Activated CD4-positive, alpha-beta T cell treated with anti-CD3 and anti-CD28 coated beads for 4 hours (primary cell): Measurements from ENCODE around the gene ZMYM2.

Source experiments
- DNase-seq, 2 donors: peaks; one replicate each; pipeline ENCODE4 v3.0.0-alpha.2; 2020

ZMYM2 gene

DNA sequence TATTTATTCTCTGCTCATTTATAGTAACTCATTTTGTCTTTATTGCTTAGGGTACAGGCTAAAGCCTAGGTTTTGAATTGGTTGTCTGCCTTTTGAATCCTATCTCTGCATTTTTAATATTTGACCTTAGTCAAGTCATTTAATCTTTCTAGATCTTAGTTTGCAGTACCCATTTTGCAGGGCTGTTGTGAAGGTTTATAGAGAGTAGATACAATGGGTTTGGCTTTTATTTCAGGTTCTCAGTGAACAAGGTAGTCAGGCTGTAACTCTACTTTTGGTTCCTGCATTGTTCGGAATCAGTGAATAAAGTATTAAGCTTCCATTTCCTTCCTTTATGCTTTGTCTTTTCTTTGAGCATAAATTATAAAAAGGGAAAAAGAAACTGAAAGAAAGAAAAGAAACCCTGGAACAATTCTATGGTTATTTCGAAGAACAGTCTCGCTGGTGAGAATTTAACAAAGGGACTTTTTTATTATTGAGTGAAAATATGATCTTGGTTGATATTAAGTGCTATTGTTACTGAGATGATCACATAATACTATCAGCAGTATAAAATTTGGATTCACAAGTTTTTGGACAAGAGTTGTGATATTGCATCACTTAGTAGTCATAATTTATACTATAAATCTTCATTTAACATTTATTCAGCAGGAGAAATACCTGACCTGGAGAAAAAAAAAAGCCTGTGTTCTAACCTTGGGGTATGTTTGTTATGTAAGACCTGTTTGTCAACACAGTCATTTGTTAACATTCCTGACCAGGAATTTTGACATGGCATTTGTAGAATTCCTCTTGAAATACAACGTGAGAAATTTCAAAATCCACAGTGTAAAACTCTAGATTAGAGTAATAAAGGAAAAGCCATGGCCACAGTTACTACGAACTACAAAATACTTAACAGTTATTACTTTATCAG, 91.3 kb downstream of the ZMYM2 start:
- DNase-seq = no peak

GRCh38 chr13:20051366-20051765, 92.8 kb downstream of the ZMYM2 start:
- DNase-seq = no peak

- DNase-seq = no peak
Measured at GRCh38 chr13:20053016-20053415, 94.5 kb downstream of the ZMYM2 start.

GRCh38 chr13:20053891-20054290, 95.4 kb downstream of the ZMYM2 start:
- no peak for DNase-seq

DNA sequence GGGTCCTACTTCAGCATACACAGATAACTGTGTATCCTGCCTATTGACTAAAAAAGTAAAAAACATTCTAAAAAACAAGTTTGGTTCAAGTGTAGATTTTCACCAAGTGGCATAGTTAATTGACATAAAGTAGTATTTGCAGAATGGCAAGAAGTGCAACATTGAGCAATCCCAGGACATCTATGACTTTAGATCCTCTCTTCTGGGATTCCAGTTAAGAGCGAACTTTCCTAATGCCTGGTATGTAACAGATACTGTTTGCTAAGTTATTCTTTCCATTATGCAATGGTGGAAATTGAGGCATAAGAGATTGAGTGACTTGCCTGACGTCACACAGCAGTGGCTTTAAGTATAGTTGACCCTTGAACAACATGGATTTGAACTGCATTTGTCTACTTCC, 96.1 kb downstream of the ZMYM2 start:
- DNase-seq = no peak

DNA sequence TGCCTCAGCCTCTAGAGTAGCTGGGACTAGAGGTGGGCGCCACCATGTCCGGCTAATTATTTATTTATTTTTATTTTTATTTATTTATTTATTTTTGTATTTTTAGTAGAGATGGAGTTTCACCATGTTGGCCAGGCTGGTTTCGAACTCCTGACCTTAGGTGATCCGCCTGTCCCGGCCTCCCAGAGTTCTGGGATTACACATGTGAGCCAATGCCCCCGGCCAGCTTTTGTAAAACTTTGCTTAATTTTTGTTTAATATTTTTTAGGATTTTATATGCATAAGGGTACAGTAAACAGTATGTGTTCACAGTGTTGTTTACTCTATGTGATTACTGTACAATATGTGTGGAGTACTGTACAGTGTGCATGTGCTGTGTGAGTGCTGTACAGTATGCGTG, 98.7 kb downstream of the ZMYM2 start:
- no peak for DNase-seq

DNA sequence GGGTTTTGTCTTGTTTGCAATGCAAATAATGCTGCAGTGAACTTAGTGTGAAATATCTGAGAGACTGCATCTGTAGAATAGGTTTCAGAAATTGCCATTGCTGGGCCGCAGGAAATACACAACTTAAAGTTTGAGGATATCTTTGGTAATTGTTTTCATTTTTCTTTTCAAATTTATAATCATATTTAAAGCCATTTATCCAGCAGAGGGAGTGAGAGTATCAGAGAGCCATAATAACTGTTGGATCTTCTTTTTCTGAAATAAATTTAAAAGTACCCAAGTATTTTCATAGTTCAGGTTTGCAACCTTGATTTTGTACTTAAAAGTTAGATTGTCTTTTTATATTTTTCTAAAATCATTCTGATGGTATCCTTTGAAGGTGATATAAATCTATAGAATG, 99.4 kb downstream of the ZMYM2 start:
- DNase-seq = no peak

DNA sequence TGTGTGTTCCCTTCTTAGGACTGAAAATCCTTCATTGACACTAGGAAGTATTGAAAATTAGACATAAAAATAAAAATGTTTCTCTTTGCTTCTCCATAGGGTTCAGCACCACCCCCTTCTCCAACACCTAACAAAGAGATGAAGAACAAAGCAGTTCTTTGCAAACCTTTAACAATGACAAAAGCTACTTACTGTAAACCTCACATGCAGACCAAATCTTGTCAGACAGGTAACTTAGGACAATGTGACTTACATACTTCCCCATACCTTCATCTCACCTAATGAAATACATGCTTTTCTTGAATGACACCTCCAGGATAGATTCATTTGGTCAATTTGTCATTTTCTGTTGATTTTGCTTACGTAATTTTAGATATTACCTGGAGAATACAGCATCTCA, 99.9 kb downstream of the ZMYM2 start:
- DNase-seq = no peak

- no peak for DNase-seq
Measured at GRCh38 chr13:20064128-20064527, 105.6 kb downstream of the ZMYM2 start.

DNA sequence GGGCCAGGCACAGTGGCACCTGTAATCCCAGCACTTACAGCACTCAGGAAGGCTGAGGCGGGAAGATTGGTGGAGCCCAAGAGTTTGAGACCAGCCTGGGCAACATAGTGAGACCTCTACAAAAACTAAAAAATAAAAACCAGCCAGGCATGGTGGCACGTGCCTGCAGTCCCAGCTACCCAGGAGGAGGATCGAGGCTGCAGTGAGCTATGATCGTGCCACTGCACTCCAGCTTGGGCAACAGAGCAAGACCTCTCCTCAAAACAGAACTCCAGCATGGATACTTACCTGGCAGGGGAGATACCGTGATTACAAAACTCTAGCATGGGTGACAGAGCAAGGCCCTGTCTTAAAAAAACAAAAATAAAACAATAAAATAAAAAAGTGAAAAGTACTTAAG, 107.0 kb downstream of the ZMYM2 start:
- no peak for DNase-seq

- no peak for DNase-seq
Measured at GRCh38 chr13:20069956-20070355, 111.4 kb downstream of the ZMYM2 start.

DNA sequence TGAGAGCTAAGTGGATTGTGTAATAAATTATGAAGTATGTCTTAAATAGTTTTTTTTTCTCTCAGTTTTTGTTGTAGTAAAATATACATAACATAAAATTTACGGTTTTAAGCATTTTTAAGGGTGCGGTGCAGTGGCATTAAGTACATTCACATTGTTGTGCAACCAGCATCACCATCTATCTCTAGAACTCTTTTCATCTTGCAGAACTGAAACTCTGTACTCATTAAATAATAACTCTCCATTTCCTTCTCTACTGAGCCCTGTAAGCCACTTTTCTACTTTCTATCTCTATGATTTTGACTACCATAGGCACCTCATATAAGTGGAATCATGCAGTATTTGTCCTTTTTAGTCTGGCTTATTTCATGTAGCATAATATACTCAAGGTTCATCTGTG, 115.2 kb downstream of the ZMYM2 start:
- no peak for DNase-seq

DNA sequence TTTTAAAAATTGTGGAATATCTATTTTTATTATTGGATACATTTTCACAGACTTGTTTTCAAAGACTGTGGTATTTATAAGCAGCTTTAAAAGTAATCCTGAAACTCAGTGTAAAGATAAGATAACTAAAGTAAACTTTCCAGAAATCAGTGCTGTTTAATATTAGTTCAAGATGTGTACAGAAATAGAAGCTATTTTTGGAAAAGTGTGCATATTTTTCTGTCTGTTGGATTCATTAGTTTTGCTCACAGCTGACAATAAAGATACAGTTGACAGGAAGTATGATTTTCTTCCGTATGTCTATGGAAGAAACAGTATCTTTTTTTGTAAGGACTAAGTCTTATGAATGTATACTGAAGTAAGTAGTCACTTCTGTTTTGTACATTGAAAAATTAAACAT, 116.4 kb downstream of the ZMYM2 start:
- no peak for DNase-seq

- DNase-seq = no peak
Measured at GRCh38 chr13:20077086-20077485, 118.6 kb downstream of the ZMYM2 start.

DNA sequence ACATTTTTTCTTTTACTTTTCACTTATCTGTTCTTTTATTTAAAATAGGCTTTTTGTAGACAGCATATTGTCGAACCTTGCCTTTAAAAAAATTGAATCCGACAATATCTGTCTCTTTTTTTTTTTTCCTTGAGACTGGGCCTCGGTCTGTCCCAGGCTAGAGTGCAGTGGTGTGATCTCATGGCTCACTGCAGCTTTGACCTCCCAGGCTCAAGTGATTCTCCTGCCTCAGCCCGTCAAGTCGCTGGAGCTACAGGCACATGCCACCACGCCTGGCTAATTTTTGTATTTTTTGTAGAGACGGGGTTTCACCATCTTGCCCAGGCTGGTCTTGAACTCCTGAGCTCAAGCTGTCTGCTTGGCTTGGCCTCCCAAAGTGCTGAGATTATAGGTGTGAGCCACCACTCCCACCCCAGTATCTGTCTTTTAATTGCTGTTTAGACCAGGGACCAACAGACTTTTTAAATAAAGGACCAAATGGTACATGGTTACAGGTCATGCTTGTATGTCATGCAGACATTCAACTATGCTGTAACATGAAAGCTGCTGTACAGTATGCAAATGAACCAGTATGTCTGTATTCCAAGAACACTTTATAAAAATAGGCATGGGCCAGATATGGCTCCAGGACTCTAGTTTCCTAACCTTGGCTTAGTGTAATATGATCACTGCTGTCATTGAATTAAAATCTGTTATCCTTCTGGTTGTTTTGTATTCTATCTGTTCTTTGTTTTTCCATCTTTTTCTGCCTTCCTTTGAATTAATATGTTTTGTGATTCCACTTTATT, 122.0 kb downstream of the ZMYM2 start:
- no peak for DNase-seq

DNA sequence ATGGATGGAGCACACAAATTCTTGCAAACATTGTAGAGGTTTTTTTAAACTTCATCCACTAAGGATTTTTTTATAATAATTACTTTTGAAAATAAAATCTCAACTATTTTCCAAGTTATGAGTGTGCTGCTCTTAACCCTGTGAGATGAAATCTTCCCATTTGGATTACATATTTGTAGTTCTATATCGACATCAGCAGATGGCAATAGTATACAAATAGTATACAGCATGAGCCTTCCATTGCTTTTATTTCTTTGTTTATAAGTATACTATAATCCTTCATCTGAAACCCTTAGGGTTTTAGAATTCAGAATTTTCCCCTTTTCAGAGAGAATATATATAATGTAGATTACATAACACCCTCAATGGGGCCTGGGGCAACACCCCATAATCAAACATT, 131.8 kb downstream of the ZMYM2 start:
- DNase-seq = no peak

DNA sequence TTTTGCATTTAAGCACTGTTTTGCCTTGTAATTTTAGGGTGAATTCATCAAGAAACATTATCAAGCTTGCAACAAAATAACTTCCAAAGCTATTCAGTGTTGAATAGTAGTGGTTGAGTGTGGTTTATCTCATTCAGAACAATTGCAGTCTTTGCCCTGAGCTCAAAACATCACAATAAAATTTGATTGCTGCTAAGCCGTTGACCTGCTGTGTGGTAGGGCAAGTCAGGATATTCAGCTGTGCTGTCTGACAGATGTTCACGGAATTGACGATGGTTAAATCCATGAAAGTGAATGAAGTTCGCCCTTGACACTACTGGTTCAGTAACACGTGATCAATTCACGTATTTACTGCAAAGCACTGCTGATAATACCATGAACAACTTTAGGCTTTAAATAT, 135.4 kb downstream of the ZMYM2 start:
- no peak for DNase-seq

- DNase-seq = no peak
Measured at GRCh38 chr13:20099319-20099718, 140.8 kb downstream of the ZMYM2 start.

DNA sequence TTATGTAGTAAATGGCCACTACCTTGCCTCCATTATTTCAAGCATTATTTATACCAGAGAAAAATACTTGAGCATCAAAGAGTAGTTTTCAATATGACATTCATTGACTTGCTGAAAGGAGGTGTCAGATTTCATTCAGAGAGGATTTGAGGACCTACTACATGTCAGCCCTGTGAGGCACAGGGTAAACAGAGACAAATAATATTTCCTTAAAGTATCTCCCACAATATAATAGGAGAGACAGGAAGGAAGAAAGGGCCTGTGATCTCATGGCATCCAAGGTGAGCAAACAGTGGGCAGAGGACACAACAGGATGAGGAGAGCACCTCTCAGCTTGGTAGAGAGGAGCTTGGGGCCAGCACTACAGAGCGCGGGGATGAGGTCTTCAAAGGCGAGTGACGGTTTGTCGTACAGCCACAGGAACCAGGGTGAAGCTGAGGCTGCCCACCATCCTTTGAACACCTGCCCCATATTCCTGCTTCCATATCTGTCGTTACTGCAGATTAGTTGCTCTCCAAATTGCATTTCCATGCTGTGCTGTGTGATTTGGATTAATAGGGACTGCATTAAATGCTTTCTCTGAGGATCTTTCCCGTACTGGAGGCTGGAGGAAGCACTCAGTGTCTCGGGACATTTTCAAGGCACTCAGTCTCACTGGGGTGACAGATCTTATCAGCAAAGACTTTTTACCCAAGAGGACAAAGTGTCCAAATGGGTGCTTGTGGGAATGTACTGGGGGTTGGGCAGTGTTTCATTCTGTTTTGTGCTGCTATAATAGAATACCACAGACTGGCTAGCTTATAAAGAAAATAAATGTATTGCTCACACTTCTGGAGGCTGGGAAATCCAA, 143.2 kb downstream of the ZMYM2 start:
- DNase-seq = no peak

- no peak for DNase-seq
Measured at GRCh38 chr13:20102525-20103180, 144.1 kb downstream of the ZMYM2 start.

DNA sequence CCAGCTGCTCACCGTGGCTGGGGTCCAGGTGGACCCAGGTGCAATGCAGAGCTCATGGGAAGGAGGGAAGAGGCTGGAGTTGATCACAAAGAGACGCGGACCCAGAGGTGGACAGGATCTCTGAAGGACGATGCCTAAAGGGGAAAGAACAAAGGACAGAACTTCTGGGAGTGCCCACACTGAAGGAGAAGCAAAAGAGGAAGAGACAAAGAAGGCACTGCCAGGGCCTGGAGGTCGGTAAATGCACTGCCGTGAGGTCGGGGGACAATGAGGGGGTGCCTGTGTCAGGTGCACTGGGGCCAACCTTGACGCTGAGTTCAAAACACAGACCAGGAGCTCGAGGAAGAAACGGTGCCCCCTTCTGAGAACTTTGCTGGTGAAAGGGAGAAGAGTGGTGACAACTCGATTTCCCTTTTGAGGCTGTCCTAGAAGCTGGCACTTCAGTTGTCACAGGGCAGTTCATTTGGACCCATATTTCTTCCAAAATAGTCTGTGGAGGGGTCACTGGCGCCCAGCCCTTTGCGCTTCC, 146.7 kb downstream of the ZMYM2 start:
- no peak for DNase-seq

GRCh38 chr13:20106742-20107141, 148.2 kb downstream of the ZMYM2 start:
- DNase-seq = no peak
